ENCODE measurements around the gene MAPKAPK2.

MAPKAPK2 gene

DNA sequence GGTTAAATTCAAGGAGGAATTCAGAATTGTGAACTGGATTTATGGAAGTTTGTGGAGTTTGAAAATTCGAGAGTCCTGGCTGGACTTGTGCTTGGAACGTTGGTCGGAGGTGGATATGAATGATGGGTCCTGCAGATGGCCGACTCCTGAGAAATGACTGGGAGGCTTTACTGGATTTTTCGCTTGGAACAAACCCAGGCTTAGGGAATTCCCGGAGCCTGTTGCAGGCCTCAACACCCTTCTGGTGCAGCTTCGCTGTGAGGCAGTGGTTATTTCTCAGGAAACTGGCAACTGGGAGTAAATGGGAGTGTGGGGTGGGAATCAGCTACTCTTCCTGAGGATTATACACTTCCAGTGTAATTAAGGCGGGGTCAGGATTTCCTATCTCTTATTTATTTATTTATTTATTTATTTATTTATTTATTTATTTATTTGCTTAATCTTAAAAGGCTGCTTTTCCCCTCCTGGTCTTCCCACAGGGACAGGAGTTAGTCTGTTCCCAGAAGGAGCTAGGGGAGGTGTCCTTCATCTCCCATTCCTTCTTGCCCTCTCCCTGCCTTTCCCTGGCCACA, 21.1 kb downstream of the MAPKAPK2 start:
- no peak for DNase-seq

DNA sequence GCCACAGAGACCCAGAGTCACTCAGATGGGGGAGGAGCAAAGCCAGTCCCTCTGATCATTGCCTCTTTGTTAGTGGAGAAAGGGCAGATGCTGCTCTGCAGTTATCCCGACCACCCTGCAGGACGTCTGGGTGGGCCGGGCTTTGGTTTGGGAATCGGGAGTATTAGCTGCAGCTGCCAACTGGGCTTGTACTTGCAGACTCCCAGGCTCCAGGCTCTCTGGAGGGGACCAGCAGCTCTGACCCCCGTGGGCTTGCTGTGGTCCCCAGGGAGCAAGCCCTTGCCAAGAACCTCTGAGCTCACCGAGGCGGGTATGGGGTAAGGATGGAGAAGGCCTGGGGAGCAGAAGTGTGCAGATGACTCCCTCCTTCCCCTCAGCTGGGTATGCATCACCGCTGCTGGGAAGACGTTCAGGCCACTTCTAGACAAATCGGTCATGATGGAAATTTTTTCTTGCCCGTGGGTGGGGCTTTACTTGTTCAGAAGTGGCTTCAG, 21.6 kb downstream of the MAPKAPK2 start:
- no peak for DNase-seq

DNA sequence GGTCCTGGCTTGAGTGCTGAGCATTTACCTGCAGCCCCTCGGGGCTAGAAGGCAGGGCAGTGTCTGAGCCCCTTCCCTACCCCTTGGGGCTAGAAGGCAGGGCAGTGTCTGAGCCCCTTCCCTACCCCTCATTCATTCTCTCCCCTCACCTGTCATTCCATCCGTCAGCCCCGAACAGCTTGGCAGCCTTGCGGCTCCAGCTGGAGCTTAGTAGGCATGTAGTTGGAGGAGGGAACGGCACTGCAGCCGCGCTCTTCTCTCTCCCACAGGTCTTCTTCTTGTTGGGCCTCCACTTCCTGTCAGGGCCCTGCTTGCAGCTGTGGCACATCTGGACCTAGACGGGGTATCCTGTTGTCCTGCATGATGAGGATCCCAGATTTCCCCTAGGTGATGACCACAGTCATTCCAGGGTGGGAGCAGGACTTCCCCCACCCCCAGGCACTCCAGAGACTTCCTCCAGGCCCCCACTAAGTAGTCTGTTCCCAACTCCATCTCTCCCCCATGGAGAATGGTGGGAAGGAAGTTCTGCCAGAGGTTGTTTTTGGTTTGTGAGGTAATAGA, 22.2 kb downstream of the MAPKAPK2 start:
- DNase-seq: no peak

DNA sequence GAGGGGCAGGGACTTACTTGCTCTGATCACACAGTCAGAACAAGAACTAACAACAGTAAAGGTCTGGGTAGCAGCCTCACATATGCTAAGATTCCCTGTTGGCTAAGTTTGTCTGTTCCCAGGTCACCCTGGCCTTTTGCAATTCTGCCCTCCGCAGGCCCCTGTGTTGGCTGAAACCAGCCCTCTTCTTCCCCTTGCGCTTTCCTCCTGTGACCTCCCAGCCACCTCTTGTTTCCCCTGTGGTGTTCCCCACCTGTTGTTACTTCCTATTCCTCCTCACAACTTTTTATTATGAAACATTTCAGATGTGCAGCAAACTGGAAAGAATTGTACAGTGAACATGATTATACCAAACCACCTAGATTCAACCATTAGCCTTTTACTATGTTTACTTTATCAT, 23.4 kb downstream of the MAPKAPK2 start:
- no peak for DNase-seq

DNA sequence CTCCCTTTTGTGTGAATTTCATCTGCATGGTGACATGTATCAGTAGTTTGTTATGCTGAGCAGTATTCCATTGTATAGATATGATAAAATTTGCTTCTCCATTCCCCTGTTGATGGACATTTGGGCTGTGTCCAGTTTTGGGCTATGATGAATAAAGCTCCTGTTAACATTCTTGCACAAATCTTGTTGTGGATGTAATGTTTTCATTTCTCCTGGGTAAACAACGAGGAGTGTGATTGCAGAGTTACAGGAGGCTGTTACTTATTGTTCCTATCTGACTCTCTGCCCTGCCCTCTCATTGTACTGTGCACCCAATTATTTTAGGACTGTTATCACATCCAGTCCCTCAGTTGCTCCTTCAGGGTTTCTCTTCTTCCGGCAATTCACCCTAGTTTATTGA, 24.2 kb downstream of the MAPKAPK2 start:
- no peak for DNase-seq

DNA sequence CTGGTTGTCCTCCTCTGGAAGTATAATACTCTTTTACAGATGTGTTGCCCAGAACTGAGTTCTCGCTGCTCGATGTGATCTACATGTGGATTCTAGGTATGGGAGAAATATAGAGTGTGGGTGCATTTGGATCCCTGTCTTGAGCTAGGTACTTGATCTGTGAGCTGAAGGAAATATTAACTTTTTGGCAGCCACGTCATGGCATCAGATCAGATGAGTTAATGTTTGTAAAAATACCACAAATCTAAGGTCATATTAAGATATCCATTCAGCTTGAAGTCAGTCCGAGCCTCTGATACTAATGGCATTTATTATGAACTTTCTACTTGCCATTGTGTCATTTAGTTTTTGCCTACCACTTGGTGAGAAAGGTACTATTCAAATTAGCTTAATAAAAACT, 24.6 kb downstream of the MAPKAPK2 start:
- DNase-seq: no peak

DNA sequence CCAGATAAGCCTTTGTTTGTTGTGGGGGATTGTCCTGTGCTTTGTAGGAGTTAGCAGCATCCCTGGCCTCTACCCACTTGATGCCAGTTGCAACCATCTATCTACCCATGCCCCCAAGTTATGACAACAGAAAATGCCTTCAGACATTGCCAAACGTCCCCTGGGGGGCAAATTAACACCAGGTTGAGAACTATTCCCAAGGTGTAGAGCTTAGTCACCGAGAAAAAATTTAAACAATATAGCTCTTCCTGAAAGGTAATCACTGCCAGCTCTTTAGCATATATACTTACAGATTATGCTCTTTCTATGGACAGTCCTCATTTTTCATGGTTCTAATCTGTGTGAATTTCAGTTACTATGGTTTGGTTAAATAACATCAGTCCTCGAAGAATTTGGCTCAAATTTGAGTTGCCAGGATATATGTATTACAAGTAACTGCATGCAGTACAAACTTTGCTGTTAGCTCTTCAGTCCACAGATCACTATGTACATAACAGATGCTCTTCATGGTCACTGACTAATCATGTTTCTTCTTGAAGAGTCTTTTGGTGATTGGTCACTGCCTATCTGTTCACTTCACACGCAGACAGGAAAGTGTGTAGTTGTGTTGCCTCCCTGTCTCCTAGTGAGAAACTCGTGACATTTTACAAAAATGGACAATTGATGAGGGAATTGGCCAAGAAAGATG, 25.2 kb downstream of the MAPKAPK2 start:
- no peak for DNase-seq

DNA sequence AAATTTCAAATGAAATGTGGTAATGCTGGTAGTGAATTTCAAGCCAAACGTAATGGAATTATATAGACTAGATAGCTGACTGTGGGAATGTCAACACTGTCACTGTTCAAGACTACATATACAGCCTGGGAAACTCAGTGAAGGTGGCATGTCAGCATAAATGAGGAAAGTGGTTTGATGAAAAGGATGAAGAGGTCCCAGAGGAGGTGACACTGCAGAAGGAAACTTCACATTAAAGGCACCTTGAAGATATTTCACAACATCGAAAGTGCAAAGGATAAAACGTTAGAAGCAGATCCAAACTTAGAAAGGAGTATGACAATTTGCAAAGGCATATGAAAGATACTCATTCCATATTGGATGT, 25.7 kb downstream of the MAPKAPK2 start:
- no peak for DNase-seq

DNA sequence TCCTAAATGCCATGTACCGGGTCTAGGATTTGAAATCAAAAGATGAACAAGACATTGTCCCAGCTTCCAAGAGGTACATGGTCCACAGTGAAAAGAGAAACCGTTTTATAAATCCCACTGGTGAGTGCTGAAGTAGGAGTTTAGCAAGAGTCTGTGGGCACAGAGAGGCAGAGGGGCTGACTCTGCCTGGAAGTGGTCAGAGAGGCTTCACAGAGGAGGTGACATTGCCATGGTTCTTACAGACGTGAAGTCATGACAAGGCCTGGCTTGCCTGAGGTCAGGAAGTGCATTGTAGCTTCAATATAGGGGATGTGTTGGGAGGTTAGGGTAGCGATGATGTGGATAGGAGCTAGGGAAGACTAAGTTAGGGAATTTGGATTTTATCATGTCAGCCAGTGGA, 28.4 kb downstream of the MAPKAPK2 start:
- DNase-seq: no peak

DNA sequence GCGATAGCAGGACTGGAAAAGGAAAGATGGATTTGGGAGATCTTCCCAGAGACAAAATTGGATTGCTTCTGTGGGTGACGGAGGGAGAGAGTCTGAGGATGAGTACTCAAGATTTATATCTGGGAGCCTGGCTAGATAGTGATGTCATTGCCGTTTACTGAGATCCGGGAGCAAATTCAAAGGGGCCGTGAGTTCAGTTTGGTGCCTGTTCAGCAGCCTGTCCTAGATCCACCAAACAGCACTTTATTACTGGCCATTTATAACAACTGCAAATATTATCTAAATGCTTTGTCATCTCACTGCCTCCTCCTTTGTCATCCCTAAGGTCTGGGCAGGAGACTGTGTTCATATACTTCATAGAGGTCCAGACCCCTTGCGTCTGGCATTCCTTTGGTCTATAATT, 29.2 kb downstream of the MAPKAPK2 start:
- DNase-seq: no peak

DNA sequence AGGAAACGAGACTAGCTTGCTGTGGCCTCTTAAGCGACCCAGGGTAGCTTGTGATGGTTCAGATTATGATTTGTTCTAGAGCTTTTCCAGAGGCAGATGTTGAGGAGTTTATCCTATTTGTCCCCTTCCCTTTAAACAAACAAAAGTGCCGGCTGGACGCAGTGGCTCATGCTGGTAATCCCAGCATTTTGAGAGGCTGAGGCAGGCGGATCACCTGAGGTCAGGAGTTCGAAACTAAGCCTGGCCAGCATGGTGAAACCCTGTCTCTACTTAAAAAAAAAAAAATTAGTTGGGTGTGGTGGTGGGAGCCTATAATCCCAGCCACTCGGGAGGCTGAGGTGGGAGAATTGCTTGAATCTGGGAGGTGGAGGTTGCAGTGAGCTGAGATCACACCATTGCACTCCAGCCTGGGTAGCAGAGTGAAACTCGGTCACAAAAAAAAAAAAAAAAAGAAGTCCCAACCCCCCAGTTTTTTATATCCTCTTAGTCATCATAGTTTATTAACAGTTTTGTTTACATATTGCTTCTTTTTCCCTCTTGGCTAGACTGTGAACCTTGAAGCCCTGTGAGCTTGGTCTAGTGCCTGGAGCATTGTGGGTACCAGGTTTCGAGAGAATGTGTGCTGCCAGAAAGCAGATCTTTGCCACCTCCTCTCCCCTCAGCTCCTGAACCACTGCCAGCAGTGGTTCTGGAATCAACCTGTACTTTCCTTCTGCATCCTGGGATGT, 29.8 kb downstream of the MAPKAPK2 start:
- DNase-seq: no peak

DNA sequence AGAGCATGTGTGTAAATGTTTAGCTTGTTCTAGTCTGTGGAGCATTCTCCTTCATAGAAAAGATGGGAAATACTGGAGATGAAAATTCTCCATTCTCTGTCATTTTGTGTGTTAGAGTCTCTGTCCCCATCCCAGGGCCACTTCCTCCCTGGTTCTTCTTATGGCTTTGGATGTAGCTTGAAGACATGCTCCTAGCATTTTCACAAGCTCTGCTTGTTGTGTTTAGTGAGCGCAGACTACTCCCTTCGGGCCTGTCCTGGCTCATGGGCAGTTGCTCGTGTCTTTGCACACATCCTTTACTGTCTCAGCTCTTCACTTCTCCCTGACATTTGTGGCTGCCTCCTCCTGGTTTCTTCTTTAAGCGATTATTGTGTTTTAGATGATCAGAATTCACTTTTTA, 30.4 kb downstream of the MAPKAPK2 start:
- no peak for DNase-seq

DNA sequence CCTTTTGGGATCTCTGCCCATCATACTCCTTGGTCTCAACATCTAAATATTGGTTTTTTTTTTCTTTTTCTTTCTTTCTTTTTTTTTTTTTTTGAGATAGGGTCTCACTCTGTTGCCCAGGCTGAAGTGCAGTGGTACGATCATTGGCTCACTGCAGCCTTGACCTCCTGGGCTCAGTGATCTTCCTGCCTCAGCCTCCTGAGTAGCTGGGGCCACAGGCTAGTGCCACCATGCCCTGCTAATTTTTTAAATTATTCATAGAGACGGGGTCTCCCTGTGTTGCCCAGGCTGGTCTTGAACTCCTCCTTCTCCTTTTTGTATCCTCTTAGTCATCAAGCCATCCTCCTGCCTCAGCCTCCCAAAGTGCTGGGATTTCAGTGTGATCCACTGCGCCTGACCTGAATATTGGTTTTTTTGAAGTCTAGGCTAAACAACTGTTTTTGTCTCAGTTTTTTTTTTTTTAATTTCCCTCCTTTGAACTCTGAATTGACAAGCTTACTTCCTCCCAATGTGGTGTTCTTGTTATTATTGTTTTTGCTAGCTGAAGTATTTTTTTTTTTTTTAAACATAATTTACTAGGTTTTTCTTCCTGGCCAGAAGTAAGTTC, 30.9 kb downstream of the MAPKAPK2 start:
- no peak for DNase-seq

DNA sequence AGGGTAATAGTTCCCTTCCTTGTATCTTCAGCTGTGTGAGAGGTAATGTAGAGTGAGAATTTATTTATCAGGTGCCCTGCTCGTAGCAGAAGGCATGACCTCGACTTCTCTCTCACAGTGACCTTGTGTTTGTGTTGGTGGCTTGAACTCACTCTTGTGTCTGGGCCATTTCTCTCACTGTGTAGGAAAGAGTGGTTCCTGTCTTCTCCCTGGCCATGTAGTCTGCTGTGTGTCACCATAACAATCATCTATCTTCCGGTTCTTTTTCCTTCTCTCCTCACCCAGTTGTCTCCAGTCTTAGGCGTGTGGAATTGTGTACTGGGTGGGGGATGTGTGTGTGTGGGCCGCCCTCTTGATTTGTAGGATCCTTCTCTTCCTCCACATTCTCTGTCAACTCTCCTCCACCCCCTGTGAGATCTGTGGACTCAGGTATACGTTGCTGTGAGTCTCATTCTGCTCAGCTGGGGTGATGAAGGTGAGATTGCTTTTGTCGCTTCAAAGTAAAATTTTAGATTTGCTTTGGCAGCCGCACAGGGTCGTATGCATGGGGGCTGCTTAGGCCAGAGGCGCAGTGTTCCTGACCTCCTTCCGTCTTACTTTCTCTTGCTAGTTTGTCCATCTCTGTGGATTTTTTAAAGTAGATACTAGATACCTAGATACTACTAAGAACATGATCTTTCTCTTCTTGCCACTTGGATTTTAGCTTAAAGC, 31.6 kb downstream of the MAPKAPK2 start:
- DNase-seq: no peak

DNA sequence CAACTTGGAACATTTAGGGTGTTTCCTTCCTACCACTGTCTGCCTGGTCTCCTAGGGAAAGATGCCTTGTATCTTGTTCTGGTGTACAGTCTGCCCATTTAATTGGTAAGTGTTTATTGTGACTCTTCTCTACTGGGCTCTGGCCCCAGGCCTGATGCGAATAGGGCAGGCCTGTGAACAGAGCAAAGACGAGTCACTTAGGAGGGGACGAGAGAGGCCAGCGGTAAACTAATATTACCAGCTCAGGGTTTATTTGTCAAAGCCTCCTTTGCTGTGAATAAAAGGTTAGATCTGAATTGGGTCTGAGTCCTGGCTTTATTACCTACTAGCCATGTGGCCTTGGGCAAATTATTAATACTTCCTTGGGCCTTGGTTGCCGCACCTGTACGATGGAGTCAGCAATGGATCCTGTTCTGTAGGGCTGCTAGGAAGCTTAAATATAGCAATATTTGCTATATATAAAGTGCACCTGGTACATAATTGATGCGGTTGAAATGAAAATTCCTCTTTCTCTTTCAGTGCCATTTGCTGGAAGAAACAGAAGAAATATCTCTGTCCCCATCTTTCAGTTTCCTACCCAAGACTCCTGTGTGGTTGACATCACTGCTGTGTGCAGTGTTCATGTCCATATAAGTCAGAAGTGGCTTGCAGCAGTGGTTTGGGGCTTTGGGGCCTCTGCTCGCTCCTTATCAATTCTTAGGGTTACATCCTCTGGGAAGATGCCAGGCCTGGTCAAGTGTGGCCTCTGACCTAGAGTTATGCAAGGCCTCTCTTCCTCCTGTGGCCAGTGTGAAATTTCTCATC, 32.4 kb downstream of the MAPKAPK2 start:
- no peak for DNase-seq

DNA sequence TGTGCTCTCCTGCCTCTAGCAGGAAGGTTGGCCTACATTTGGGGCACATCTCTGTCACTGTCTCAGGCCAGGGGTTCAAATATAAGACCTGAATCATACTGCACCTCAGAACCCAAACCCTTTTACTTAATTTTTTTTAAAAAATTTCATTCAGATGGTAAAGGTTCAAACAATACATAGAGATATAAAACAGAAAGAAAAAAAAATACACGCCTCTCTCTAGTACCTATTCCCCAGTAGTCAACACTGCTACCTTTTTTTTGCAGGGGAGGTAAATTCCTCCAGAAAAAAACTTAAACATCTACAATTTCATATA, 32.9 kb downstream of the MAPKAPK2 start:
- DNase-seq: no peak

DNA sequence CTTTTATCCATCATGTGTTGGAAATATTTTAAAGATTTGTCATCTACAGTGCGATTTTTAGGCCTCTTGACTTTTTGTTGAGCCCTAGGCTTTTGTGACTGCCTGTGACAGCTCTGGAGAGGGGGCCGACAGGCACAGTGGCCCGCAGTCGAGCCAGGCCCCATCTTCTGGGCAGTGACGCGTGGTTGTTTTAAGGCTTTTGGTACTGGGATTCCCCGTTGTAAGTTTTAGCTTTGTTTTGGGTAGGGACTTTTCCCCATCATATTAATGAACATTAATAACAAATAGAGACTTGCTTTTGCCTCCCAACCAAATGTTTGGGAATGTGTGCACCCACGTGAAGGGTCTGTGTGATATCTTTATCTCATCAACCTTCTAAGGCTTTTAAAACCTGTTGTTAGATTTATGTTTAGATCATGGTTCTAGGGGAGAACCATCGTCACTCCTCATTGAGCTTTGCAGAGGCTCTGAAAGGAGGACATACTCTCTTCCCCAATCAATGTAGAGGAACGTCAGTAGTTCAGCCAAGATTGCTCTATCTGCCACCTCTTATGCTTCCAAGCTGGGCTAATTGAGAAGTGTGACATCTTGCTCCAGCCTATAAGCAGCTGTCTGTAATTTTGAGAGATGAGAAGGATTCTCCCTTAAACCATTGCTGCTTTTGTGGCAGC, 34.6 kb downstream of the MAPKAPK2 start:
- no peak for DNase-seq

DNA sequence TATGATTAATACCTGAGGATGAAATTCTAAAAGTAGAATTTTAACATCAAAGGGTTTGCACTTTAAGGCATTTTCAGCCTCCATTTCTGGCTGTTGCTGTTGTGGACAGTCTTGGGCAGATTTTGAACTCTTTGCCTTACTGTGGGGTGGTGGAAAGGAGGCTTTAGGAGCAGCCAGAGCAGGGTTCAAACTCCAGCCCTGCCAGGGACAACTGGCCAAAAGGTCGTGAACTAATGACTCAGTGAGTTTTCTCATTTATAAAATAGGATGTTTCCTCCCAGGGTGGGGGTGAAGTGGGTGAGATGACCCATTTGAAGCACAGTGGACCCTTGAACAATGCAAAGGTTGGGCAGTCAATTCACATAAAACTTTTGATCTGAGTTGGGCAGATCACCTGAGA, 36.7 kb downstream of the MAPKAPK2 start:
- no peak for DNase-seq

DNA sequence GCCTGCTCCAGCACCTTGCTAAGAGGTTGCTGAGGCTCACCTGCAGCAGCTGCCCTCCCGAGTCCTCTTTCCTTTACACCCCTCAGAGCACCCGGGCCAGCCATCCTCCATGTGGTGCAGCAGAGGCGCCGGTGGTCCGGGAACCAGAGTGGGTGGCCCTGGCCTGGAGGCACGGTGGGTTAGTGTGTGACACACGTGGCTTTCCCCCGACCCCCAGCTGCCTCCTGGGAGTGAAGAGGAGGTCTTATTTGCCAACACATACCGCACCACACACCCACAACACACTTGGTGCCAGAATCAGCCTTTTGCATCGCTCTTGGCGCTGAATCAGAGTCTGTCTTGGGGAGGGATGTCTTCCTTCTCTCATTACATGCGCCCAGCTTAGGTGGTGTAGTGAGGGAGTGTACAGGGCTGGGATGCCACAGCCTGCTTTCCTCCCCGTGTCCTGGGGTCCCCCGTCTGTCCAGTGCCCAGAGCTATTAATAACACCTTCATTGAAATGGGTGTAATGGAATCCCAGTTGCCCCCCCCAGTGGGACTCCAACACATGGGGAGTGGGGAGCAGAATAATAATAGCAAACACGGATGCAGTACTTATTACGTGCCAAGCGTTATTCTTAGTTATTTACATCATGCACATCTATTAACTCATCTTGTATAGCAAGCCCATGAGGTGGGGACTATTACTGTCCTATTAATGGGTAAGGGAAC, 38.2 kb downstream of the MAPKAPK2 start:
- DNase-seq: no peak

DNA sequence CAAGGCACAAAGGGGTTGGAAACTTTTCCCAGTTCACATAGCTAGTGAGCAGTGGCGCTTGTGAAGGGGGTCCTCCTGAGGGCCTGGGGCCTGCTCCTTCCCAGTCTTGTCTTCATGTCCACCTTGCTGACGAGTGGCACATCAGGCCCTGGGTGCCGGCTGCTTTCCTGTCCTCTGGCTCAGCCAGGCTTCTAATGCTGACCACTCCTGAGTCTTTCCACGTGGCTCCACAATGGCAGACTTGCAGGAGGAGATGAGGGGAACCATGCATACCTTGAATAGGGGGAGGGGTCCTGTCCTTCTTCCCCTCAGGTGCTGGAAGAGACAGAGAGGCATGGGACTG, 38.7 kb downstream of the MAPKAPK2 start:
- DNase-seq: no peak

DNA sequence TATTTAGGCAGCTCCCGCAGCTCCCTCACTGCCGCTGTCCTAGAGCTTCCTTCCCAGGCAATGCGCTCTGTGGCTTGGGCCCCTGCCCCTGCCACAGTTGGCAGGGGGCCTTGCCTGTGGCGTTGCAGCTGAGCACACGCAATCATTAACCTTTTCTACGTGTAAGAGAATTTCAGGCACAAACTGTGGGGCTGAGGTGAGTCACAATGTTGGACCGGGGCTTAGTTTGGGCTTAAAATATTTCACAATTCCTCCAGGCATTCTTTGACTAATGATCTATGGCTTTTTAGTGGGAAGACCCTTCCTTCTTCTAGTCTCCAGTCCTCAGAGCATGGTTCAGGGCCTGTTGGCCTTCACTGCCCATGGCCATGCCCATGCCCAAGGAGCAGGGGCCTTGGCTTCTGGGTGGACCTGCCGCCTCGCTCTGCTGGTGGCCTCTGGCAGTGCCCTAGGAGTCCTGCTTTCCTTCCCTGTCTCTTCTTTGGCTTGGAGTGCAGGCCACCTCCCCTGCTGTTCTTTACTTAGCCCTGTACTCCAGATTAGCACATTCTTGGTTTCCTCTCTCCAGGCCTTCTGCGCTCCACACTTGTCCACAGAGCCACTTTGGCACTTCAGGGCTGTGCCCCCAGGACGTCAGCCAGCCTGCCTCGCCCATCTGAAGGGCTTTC, 39.2 kb downstream of the MAPKAPK2 start:
- DNase-seq: no peak
